IMR-90 (cell line): ENCODE data around the gene FAM162A.

Source experiments
- CHD1 ChIP-seq: IDR thresholded peaks from 2 replicates; pipeline ENCODE4 v1.6.1; 2012; ENCODE audit warnings: low read depth, low read length, improper control_type of control experiment
- CTCF ChIP-seq: conservative IDR thresholded peaks from 2 replicates; pipeline ENCODE4 v1.5.1; 2012; ENCODE audit warnings: mild to moderate bottlenecking, low read depth, low read length, improper control_type of control experiment
- MAZ ChIP-seq: IDR thresholded peaks from 2 replicates; pipeline ENCODE4 v1.6.1; 2012; ENCODE audit warnings: low read depth, mild to moderate bottlenecking, low read length, improper control_type of control experiment, moderate library complexity, borderline replicate concordance
- MXI1 ChIP-seq: IDR thresholded peaks from 2 replicates; pipeline ENCODE4 v1.6.1; 2012; ENCODE audit warnings: low read depth, mild to moderate bottlenecking, low read length, moderate library complexity, borderline replicate concordance
- NFE2L2 ChIP-seq: fragments of 150-350 bp; IDR thresholded peaks from 2 replicates; pipeline ENCODE4 v1.6.1; 2016; ENCODE audit warnings: low read depth, mild to moderate bottlenecking, low read length
- POLR2A ChIP-seq: IDR thresholded peaks from 2 replicates; pipeline ENCODE4 v1.6.1; 2012; ENCODE audit warnings: mild to moderate bottlenecking, low read depth, low read length
- RAD21 ChIP-seq: IDR thresholded peaks from 2 replicates; pipeline ENCODE4 v1.6.1; 2012; ENCODE audit warnings: low read length, improper control_type of control experiment
- RFX5 ChIP-seq: IDR thresholded peaks from 2 replicates; pipeline ENCODE4 v1.8.0; 2012; ENCODE audit warnings: low read depth, mild to moderate bottlenecking, low read length, moderate library complexity
- USF2 ChIP-seq: fragments of 150-350 bp; IDR thresholded peaks from 2 replicates; pipeline ENCODE4 v1.6.1; 2017; ENCODE audit warnings: mild to moderate bottlenecking, antibody characterized with exemption, low read length, low read depth

DNA sequence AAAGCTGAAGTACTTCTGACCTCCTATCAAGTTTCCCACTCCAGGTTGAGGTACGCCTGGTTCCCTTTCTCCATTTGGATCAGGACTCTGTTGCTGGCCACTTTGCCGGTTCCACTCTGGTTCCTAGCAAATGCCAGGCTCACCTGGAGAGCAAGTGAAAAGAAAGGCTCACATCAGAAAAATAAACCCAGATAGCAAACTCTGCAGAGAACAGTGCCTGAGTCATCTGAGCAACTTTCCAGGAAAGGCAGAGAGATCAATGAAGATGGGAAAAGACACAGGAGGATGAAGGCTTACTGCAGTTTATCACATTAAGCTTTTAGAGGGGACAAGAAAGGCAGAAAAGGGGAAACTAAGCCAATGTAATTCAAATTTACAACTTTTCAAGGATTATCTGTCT lies 73.7 kb downstream of the FAM162A start:
- TF ChIP-seq CTCF (no peak), NFE2L2 (no peak), RFX5 (no peak), MXI1 (no peak), USF2 (no peak), POLR2A (no peak), CHD1 (no peak), MAZ (no peak), RAD21 (no peak)
